HG02938 (cell line): Measurements from ENCODE around the gene GPC6.
"Not testable (repeated sequence)": the region's sequence is repeated elsewhere in the genome, so short reads cannot be mapped to it uniquely, and the experiment has no call there.

Experiments used
- ATAC-seq: cut with Tn5 transposase; IDR thresholded peaks from one replicate; pipeline ENCODE4 v1.9.1; 2021; ENCODE audit warnings: mild to moderate bottlenecking, moderate library complexity; ENCODE audit not compliant: unreplicated experiment

The GPC6 gene

DNA sequence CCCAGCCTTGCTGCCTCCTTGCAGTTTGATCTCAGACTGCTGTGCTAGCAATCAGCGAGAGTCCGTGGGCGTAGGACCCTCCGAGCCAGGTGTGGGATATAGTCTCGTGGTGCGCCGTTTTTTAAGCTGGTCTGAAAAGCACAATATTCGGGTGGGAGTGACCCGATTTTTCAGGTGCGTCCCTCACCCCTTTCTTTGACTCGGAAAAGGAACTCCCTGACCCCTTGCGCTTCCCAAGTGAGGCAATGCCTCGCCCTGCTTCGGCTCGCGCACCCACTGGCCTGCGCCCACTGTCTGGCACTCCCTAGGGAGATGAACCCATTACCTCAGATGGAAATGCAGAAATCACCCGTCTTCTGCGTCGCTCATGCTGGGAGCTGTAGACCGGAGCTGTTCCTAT, 269.5 kb downstream of the GPC6 start:
- ATAC-seq: not testable (repeated sequence)

DNA sequence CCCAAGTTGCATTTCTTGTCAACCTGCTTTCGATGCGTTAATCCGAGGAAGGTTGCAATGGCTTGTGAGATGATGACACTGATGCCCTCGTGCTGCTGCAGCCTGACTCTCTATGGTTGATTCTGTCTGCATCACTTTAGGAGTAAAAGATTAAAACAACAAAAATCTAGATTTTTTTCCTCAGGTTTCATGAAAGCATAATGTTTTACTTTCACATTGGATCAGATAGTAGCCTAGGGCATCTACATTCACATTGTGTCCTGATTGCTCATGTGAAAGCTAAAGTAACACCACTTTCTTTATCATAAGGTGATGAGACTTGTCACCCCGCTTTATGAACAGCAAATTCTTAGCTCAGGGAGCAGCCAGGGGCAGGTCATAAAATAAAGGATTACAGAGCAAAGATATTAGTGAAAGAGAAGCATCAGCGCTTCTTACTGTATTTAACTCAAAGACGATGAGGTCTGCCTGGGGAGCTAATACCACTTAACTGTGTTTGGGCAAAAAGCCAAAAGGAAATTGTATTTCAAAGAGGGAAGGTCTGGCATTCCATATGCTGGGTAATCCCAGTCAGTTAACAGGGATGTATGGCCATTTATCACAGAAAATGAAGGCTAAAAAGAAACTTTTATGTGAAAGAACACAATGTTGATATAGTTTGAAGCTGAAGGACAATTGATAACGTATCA, 270.5 kb downstream of the GPC6 start:
- no peak for ATAC-seq

DNA sequence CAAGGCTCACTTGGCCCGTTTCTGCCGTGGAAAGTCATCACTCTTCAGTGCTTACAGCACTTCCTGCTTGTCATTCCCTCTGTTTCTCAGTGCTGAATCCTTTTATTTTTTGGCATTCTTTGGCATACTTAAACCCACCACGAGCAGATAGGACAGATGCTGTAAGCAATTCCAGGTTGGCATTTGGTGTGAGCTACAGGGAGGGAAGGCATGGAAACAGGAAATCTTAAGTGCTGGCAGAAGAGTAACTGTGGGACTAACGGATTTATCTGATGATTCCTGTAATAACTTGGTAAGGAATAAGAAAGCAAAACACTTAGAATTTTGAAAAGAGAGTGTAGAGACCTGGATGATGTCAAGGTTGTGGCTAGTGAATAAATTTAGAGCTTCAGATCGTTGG, 273.4 kb downstream of the GPC6 start:
- no peak for ATAC-seq

DNA sequence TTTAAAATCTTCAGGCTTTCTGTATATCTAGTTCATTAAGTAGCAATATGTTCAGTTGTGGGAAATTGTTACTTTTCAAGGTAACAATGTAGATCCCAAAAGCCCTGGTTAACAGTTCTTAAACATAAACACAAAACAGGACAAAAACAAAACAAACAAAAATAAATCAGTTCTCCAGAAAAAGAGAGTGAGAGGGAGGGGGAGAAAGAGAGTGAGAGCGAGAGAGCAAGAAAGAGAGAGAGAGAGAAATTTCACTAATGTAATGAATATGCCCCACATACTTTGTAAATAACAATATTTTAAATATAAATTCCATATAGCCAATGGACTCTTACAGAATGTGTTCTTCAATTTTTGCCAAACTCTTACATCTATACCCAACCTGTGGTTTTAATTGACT, 275.5 kb downstream of the GPC6 start:
- no peak for ATAC-seq

DNA sequence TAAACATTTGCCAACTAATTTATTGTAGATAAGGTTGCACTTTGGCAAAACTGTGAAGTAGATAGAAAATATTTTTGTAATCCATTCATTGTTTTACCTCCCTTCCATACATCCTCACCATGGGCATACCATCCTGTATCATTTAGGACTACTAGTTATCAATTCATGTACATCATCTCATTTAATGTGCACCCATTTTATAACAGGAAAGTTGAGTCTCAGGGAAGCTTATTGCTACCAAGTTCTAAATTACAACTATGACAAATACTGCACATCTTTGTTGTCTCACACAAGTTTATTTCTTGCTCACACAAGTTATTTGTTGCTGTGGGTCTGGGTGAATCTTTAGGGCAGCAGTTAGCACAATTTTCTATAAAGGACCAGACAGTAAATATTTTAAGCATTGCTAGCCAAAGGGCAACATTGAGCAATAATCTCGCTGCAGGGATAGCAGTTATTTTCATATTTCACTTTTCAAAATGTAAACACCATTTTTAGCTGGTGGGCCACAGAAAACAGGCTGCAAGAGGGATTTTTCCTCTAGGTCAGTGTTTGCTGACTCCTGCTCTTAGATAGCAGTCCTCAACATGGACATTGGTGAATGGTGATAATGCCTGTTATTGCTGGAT, 276.5 kb downstream of the GPC6 start:
- ATAC-seq: no peak

DNA sequence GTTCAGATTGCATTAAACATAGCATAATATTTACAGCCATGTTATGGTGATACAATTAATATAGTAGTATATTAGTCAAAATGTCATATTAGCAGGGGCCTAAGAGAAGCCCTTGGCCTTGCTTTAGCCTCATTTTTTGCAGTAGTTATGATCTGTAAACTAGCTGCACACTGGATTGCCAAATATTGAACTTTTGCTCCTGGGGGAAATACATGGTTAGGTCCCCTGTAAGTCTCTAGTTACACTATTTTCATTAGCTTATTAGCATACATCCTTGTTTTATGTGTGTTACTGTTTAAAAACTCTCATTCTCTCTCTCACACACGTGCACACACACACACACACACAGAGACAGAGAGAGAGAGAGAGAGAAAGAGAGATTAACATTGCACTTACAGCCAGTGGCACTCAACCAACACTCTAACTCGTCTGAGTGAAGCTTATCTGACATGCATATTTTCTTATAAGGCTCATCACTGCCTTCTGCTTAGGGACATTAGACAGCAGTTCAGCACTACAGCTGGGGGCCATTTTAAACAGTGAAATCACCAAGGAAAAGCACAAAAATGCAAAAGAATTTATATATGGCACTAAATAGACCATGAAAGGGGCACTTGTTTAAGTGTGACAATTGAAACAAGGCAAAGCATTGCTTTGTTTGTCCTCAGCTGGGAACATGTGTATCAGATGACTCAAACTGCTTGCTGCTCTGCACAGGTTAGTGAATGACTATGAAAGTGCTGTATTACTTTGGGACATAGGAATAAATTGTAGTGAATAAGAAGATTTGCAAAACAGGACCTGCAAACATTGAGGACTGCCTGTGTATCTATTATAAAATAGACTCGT, 278.7 kb downstream of the GPC6 start:
- ATAC-seq: no peak

DNA sequence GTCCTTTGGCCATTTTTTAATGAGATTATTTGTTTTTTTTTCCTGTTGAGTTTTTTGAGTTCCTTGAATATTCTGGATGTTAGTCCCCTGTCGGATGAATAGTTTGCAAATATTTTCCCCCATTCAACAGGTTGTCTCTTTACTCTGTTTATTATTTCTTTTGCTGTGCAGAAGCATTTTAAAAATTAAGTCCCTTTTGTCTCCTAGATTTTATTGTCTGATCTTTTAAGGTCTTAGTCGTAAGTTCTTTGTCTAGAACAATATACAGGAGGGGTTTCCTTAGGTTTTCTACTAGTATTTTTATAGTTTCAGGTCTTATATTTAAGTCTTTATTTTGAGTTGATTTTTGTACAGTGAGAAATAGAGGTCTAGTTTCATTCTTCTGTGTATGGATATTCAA, 284.4 kb downstream of the GPC6 start:
- no peak for ATAC-seq

DNA sequence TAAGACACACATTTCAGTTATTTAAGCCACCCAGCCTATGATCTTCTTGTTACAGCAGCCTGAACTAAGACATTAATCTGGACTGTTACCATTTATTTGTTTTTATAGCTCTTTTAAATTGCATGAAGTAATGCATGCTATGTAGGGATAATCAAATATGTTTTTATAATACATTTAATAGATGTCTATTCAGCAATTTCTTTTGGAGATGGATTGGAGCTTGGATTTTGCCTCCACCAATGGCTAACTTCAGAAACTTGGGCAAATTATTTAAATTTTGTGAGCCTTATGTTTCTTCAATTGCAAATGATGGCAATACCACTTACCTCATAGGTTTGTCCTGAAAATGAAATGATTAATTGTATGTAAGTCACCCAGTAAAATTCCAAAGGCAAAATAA, 288.7 kb downstream of the GPC6 start:
- no peak for ATAC-seq

DNA sequence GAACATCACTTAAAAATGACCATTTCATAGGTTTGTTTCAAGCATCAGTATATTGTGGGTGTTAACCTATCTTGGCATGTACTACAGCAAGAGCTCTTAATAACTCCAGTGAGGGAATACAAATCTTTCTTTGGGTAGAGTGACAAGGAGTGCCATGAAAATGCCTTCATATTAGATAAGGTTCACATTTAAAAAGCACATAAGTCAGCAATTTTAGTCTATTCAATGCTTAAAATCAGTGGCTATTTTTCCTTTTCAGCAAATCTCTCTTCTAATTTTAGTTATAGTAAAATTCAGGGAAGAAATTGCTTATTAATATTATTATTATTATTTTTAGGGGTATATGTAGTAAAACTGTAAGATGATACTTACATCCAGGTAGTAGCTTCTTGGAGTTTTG, 291.1 kb downstream of the GPC6 start:
- ATAC-seq: no peak

DNA sequence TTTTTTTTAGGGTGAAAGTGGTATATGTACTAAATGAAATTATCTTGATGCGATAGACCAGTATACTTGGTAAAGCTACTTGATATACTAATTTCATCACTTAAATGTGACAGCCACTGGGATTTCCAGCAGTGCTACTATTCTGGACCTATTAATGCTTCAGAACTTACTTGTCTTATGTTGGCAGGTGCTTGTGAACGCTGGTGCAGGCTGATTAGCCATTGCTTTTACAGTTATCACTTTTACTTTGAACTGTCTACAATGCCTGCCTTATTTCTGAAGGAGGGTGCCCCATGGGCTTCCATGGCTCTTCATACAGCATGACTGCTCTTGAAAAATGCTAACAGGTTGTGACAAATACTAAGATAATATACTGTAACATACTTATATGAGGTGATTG, 294.7 kb downstream of the GPC6 start:
- no peak for ATAC-seq

DNA sequence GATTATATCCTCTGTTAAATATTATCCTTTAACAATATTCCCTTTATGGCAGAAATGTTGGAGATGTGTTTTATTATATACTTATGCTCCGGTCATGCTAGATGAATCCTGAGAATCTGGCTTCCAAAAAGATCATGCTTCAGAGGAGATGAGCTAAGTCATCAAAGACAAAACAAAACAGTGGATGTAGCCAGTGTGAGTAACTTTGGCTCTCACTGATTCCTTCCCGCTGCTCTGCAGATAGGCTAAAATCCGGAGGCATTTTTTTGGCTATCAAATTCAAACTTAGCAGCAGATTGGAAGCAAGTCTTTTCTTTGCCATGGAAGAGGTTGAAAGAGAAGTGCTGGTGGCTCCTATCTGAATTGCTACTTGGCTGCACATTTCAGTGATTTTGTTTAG, 295.9 kb downstream of the GPC6 start:
- no peak for ATAC-seq

DNA sequence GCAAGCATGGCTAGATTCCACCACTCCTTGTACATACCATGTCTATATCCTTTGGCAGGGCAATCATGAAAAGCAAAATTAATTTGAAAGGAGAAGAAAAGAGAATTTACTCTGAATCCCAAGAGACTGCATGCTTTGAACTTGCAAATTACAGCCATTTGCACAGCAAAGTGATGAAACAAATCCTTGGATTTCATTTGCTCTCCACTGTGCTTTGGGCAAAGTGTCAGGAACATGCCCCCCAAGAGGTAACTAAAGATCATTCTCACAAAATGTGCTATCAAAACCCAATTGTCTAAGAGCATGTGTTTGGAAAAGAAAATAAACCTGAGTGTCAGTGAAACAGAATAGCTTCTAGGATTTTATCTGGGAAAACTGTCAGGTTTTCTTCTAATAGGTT, 298.5 kb downstream of the GPC6 start:
- ATAC-seq: no peak

DNA sequence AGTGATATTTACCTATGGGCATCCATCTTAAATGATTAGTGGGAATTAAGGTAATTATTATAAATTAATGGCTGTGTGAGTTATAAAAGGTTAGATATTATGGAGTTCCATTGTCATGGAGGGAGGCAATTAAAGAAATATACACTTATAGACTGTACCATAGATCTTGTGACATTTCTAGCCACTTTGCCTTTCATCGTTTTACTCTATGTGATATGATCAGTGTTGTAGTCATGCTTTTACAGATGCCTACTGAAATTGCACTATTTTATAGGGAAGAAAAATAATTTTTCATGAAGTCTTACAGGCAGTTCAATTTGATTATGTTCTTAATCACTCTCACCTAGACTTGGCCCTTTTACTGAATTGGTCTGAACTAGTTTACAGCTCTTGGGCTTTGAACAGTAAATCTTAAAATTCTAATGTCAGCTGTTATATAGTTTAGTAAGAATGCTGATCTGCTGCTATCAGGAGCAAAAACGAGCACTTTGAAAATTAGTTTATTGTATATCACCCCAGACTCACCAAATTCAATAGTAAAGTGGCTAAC, 301.2 kb downstream of the GPC6 start:
- no peak for ATAC-seq

DNA sequence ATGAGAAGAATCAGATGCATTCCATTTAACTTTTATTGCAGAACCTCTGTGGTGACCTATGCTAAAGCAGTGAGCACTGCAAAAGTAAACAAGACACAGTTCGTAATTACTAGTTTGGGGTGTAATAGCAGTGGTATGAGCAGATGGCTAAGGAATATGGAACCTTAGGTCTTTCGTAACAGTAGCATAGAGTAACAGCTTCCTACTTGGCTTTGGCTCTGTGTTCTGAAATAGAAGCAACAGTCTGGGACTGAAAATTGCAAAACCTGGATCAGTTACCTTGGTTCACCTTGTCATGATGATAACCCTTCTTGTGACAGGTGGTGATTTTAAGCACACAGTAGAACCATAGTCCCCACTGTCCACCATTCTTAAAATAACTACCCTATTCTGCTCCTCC, 303.4 kb downstream of the GPC6 start:
- no peak for ATAC-seq

DNA sequence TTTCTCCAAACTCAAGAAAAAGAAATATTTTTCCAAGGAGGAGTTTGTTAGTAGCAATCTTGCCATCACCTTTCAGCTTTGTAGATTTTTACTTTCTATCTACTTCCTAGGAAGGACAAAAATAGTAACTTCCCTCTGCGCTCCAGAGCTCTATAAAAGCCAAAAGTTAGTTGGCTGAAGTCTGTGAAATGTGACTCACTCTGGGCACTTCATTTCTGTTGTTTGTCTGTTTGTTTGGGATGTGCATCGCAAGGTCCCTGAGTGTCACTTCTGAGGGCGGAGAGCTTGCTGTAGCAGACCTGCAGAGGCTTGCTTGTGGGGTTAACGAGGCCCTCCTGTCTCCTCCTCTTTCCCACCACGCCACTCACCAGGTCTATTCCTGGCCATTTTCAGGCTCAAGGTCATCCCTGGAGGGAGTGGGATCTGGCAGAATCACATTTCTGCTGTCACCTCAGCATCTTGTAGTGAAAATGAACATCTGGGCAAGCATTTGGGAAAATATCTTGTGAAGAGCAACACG, 307.6 kb downstream of the GPC6 start:
- ATAC-seq: no peak

DNA sequence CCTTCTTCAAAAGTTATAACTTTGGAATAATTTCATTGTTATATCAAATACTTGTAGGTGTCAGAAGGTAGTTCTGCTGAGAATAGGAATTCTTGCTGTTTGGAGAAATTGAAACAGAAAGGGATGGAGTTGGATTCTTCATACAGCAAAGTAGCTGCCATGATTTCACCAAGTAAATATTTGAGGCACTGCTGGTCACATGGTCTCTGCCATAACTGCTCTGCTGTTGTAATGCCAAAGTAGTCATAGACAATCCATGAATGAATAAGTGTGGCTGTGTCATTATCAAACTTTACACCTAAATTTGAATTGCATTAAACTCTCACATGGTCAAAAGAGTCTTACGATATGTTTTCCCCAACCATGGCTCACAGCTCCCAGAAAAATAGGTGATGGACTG, 308.6 kb downstream of the GPC6 start:
- no peak for ATAC-seq

DNA sequence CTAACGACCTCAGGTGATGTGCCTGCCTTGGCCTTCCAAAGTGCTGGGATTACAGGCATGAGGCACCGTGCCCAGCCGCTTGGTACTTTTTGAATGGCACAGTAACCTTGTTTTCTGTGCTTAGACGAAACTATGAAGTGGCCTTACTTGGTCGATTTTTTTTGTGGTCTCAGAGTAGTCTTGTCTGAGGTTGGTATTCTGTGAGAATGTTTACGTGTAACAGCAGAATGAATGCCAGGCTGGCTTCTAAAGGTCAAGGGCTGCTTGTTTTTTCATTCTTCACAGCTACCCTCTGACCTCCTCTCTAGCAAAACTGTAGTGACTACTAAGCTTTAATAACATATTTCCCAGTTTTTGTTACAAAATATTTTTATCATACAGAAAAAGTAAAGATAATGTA, 313.3 kb downstream of the GPC6 start:
- no peak for ATAC-seq

DNA sequence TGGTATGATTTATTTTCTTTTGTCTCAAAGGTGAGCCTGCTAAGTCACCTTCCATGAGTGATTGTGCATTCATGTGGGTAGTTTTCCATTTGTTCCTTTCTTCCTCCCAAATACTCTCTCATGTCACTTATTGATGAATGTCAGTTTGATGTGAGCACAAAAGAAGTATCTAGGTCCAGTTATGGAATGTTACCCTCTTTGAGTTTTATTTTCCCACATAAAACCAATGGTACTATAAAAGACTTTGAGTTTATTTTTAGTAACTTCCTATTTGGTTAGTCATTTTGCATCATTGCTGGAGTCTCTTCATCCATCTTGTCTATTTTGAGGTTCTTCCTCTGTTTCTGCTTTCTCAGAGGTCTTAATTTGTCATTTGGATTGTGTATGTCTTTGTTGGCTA, 321.3 kb downstream of the GPC6 start:
- no peak for ATAC-seq

DNA sequence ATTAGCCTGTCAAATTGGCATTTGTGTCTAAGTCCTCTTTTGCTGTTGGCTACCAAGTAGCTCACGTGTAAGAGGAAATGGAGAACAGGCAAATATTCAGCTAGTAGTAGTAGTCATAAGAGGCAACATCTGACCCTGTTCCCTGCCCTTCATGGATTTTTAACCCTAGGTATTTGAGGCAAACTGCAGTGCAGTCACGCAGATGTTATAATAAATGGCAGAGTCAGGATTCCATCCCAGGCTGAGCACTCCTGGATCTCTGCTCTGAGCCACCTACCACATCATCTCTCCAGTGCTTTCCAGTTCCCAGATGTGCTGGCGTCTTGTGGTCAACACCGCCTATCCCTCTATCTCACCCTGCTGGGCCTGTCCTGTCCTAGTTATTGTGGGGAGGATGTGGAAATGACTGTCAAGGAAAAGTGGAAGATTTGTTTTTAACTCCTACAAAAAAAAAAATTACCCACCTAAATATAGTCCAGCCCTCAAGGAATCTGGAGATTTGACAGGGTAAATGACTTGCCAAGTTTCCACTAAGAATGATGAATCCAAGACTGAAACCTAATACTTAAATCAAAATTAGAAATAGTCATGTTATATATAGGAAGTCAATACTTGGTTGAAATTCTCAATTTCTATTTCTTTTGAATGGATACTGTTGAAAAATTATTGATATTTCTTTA, 322.9 kb downstream of the GPC6 start:
- no peak for ATAC-seq

DNA sequence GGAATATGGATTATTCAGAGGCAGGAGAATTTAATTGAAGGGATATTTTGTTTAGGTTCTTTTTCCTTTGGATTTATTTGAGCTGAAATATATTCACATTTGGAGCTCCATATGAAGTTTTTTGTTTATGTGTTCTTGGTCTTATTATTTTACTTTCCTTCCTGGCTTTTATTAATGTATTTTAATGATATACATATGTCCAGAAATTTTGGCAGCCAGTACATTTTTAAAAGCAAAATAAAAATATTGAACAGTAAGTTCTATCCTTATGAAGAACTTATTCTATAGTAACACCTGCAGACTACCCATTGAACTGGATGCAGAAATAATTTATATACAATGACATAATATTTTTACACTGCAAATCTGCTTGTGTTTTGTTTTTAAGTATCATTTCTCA, 323.6 kb downstream of the GPC6 start:
- no peak for ATAC-seq

DNA sequence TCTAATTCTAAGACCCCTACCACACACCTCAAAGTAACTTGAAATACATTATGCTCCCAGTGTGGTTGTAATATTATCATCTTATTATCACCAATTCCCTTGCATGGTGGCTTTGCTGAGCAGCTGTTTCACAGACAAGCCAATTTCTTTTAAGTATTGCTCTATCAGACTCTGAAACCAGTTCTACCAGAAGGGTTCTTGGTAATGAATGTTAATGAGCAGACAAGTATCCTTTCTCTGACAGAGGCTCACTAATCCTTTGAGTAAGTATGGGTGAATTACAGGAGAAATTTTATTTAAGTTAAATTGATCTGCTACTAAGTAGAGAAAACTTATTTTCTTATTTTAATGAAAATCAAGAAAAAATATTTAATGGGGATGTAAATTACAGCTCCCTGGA, 326.0 kb downstream of the GPC6 start:
- ATAC-seq: no peak
